ELF-1 (cell line): ENCODE measurements around the gene ZBED1.
A peak's percentile ranks its signal among the peaks of the same experiment; 100 is the strongest.
"Not testable (repeated sequence)": the region's sequence is repeated elsewhere in the genome, so short reads cannot be mapped to it uniquely, and the experiment has no call there.

Experiments used
- DNase-seq: peaks from one replicate; pipeline ENCODE4 v3.0.0-alpha.2; 2016; ENCODE audit warnings: low read depth, low spot score

Gene ZBED1

DNA sequence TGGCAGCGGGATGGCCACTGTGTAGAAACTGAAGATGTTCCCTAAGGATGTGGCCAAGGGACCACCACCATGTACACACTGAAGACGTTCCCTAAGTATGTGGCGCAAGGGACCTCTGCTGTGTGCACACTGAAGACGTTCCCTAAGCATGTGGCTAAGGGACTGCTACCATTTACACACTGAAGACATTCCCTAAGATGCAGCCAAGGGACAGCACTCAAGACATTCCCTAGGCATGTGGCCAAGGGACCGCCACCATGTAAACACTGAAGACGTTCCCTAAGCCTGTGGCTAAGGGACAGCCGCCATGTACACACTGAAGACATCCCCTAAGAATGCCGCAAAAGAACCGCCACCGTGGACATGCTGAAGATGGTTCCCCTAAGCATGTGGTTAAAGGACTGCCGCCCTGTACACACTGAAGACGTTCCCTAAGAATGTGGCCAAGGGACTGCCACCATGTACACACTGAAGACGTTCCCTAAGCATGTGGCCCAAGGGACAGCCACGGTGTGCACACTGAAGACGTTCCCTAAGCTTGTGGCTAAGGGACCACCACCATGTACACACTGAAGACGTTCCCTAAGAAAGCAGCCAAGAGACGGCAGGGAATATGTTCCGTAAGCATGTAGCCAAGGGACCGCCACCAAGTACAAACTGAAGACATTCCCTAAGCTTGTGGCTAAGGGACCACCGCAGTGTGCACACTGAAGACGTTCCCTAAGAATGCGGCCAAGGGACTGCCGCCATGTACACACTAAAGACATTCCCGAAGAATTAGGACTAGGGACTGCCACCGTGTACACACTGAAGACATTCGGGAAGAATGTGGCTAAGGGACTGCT is 43.3 kb downstream of the ZBED1 start:
- peak; percentile 74 for DNase-seq

DNA sequence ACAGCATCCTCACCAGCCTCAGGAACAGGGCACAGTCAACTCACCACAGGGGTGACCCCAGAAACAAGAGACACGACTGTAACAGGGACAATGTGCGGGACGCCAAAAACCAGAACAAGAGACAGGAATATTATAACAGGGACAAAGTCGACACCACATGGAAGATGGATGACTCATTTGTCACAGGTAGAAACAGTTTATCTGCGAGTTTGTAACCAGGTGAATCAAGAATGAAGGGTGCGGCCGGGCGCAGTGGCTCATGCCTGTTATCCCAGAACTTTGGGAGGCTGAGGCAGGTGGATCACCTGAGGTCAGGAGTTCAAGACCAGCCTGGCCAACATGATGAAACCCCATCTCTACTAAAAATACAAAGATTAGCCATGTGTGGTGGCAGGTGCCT is 44.7 kb downstream of the ZBED1 start:
- DNase-seq, result not testable (repeated sequence)

DNA sequence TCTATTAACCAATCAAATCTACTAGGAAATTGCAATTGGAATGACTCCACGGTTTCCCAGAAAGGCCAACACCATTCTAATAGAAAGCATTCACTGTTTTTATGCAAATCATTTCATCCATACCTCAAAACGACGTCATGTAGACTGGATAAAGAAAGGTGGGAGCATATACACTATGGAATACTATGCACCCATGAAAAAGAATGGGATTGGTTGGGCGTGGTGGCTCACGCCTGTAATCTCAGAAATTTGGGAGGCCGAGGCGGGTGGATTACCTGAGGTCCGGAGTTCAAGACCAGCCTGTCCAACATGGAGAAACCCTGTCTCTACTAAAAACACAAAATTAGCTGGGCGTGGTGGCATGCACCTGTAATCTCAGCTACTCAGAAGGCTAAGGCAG is 46.2 kb downstream of the ZBED1 start:
- DNase-seq, result not testable (repeated sequence)

DNA sequence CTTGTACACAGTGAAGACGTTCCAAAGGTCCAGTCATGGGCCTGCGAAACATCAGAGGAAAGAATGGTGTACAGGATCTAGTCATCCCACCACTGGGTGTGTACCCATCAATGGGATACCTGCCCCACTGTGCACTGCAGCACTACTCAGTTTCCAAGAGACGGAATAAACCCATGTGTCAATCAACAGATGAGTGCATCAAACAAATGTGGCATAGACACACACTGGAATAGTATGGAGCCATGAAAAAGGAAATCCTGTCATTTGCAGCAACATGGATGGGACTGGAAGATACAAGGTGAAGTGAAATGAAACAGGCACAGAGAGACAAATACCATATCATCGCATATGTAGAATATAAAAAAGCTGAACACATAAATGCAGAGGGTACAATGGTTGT is 48.0 kb downstream of the ZBED1 start:
- no peak for DNase-seq

DNA sequence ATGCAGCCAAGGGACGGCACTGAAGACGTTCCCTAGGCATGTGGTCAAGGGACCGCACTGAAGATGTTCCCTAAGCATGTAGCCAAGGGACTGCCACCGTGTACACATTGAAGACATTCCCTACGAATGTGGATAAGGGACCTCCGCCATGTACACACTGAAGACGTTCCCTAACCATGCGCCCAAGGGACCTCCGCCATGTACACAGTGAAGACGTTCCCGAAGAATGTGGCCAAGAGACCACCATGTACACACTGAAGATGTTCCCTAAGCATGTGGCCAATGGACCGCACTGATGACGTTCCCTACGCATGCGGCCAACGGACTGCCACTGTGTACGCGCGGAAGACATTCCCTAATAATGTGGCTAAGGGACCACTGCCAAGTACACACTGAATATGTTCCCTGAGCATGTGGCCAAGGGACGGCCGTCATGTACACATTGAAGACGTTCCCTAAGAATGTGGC is 48.4 kb downstream of the ZBED1 start:
- DNase-seq, result no peak

DNA sequence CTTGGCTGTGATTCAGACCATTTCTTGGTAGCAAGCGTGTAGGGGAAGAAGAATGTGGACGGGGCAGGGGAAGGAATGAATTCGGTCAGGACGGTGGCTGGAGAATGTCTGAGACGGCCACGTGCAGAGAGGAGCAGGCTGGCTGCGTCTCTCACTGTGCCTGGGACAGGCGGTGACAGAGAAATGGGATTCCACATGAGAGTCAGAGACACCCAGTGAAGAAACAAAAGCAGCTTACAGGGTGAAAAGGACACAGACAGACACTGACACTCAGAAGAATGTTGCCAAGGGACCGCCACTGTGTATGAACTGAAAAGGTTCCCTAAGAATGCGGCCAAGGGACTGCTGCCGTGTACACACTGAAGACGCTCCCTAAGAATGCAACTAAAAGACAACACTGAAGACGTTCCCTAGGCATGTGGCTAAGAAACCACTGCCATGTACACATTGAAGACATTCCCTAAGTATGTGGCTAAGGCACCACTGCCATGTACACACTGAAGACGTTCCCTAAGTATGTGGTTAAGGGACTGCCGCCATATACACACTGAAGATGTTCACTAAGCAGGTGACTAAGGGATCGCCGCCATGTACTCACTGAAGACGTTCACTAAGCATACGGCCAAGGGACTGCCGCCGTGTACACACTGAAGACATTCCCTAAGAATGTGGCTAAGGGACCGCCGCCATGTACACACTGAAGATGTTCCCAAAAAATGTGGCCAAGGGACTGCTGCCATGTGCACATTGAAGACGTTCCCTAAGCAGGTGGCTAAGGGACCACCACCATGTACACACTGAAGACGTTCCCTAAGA is 49.1 kb downstream of the ZBED1 start:
- peak; percentile 82 for DNase-seq

DNA sequence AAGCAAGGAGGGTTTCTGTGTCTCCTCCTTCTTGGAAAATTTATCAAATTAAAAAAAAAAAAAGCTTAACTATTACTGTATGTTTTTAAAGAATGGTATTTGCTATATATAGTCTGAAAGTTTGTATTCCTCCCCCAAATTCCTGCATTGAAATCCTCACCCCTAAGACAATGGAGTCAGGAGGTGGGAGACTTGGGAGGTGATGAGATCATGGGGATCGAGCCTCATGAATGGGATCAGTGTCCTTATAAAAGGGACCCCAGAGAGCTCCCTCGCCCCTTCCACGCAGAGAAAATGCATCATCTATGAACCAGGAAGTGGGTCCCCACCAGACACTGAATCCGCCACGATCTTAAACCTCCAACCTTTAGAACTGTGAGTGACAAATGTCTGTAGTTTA is 50.1 kb downstream of the ZBED1 start:
- DNase-seq, result no peak

DNA sequence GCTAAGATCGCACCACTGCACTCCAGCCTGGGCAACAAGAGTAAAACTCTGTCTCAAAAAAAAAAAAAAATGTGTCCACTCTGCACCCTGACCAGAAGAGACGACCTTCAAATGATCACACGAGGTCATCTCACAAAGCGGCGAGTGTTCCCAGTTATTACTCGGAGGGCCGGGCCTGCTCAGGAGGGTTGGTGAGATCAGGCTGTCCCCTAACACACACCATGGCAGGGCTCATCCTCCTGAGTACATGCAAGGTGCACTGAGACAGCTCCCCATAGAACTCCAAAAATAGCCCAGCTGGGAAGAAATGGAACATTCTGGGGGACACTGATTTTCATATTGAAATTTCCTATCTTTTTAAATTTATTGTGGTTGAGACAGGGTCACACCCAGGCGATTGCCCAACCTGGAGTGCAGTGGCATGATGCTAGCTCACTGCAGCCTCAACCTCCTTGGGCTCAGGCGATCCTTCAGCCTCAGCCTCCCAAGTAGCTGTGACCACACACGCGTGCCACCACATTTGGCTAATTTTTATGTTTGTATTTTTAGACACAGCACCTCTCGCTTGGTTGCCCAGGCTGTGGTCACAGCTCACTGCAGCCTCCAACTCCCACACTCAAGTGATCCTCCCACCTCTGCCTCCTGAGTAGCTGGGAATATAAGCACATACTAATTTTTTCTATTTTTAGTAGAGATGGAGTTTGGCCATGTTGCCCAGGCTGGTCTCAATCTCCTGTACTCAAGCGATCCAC is 51.5 kb downstream of the ZBED1 start:
- DNase-seq, result no peak

DNA sequence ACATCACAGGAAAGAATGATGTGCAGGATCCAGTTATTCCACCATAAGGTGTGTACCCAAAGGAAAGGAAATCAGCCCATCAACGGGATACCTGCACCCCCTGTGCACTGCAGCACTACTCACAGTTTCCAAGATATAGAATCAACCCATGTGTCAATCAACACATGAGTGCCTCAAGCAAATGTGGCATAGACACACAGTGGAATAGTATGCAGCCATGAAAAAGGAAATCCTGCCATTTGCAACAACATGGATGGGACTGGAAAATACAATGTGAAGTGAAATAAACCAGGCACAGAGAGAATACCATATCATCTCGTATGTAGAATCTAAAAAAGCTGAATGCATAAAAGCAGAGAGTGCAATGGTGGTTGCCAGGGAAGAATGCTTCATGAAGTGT is 53.3 kb downstream of the ZBED1 start:
- no peak for DNase-seq

DNA sequence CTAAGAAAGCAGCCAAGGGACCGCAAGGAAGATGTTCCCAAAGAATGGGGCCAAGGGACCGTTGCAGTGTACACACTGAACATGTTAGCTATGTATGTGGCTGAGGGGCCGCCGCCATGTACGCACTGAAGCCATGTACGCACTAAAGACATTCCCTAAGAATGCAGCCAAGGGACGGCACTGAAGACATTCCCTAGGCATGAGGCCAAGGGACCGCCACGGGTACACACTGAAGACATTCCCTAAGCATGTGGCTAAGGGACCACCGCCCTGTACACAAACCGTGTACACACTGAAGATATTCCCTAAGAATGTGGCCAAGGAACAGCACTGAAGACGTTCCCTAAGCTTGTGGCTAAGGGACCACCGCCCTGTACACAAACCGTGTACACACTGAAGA is 54.0 kb downstream of the ZBED1 start:
- no peak for DNase-seq

DNA sequence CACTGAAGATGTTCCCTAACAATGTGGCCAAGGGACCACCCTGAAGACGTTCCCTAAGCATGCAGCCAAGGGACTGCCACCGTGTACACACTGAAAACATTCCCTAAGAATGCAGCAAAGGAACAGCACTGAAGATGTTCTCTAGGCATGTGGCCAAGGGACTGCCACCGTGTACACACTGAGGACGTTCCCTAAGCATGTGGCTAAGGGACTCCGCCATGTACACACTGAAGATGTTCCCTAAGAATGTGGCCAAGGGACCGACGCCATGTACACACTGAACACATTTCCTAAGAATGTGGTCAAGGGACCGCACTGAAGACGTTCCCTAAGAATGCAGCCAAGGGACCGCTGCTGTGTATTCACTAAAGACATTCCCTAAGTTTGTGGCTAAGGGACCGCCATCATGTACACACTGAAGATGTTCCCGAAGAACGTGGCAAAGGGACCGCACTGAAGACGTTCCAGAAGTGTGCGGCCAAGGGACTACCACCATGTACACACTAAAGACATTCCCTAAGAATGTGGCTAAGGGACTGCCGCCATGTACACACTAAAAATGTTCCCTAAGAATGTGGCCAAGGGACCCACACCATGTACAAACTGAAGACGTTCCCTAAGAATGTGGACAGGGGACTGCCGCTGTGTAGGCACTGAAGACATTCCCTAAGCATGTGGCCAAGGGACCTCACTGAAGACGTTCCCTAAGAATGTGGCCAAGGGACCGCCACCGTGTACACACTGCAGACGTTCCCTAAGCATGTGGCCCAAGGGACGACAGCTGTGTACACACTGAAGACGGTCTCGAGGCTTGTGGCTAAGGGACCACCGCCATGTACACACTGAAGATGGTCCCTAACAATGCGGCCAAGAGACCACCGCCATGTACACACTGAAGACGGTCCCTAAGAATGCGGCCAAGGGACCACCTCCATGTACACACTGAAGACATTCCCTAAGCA is 54.8 kb downstream of the ZBED1 start:
- DNase-seq, result no peak

DNA sequence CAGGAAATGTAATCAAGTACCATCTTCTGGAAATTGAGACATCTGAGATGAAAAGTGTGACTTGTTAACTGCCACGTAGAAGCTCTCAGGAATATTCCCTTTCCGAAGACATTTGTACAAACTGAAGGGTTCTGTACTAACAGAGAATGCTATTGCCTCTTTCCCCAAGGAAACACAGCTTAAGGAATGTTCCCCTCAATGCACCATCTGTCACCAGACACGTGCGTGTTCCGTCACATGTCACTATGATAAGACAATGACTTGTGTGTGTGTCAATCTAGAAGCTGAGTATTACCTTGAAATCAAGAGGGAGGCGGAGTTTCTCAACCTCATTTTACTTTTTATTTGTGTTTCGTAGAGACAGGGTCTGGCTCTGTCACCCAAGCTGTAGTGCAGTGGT is 58.1 kb downstream of the ZBED1 start:
- DNase-seq, result no peak

DNA sequence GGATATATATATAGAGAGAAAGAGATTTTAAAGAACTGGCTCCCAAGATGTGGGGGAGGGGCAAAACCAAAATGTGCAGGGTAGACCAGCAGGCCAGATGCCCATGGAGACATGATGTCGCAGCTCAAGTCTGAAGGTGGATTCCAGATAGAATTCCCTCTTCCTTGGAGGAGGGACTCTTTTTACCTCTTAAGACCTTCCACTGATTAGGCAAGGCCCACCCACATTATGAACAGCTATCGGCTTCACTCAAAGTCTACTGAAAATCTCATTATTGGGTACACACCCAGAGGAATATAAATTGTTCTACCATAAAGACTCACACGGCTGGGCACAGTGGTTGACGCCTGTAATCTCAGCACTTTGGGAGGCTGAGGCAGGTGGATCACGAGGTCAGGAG is 59.3 kb downstream of the ZBED1 start:
- DNase-seq, result no peak

DNA sequence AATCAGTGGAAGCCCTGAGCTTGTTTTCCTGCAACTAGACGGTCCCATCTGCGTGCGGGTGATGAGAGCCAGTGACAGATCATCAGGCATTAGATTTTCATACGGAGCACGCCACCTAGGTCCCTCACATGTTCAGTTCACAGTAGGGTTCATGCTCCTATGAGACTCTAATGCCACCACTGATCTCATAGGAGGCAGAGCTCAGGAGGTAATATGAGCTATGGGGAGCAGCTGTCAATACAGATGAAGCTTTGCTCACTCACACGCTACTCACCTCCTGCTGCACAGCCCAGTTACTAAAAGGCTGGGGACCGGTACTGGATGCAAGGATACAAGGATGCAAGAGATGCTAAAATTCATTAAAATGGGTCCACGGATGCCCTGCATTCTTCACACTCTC is 61.2 kb downstream of the ZBED1 start:
- DNase-seq, result no peak
